Panc1 (cell line): ENCODE measurements around the gene MUC5AC.
"Not testable (repeated sequence)": the region's sequence is repeated elsewhere in the genome, so short reads cannot be mapped to it uniquely, and the experiment has no call there.

Experiments
- CTCF ChIP-seq: fragments of 450-650 bp; IDR thresholded peaks from 2 replicates; pipeline ENCODE4 v1.5.1; 2017; ENCODE audit warnings: mild to moderate bottlenecking
- POLR2AphosphoS5 ChIP-seq: IDR thresholded peaks from 2 replicates; pipeline ENCODE4 v1.6.1; 2012; ENCODE audit warnings: mild to moderate bottlenecking, low read depth, low read length, moderate library complexity
- SIN3A ChIP-seq: IDR thresholded peaks from 2 replicates; pipeline ENCODE4 v1.6.1; 2012; ENCODE audit warnings: low read depth, mild to moderate bottlenecking, low read length, moderate library complexity, borderline replicate concordance; ENCODE audit not compliant: insufficient read depth
- TCF7L2 ChIP-seq: IDR thresholded peaks from 2 replicates; pipeline ENCODE4 v1.6.1; 2011; ENCODE audit warnings: mild to moderate bottlenecking, low read depth, low read length, inconsistent platforms
- TF ChIP-seq, protein P1 (sequence below), 2 experiments: IDR thresholded peaks; 2 replicates each; pipeline ENCODE4 v1.6.1; 2011 to 2012; ENCODE audit warnings: low read depth in 2 of 2, control low read depth in 1 of 2, low read length in 1 of 2, mild to moderate bottlenecking in 1 of 2, moderate library complexity in 1 of 2; ENCODE audit not compliant: insufficient read depth in 1 of 2

DNA sequence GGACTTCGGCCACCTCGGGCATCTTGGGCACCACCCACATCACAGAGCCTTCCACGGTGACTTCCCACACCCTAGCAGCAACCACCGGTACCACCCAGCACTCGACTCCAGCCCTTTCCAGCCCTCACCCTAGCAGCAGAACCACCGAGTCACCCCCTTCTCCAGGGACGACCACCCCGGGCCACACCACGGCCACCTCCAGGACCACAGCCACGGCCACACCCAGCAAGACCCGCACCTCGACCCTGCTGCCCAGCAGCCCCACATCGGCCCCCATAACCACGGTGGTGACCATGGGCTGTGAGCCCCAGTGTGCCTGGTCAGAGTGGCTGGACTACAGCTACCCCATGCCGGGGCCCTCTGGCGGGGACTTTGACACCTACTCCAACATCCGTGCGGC is 85.8 kb downstream of the MUC5AC start:
- not testable (repeated sequence) for TF ChIP-seq CTCF, TCF7L2, POLR2AphosphoS5, SIN3A
- TF ChIP-seq, protein P1, sequence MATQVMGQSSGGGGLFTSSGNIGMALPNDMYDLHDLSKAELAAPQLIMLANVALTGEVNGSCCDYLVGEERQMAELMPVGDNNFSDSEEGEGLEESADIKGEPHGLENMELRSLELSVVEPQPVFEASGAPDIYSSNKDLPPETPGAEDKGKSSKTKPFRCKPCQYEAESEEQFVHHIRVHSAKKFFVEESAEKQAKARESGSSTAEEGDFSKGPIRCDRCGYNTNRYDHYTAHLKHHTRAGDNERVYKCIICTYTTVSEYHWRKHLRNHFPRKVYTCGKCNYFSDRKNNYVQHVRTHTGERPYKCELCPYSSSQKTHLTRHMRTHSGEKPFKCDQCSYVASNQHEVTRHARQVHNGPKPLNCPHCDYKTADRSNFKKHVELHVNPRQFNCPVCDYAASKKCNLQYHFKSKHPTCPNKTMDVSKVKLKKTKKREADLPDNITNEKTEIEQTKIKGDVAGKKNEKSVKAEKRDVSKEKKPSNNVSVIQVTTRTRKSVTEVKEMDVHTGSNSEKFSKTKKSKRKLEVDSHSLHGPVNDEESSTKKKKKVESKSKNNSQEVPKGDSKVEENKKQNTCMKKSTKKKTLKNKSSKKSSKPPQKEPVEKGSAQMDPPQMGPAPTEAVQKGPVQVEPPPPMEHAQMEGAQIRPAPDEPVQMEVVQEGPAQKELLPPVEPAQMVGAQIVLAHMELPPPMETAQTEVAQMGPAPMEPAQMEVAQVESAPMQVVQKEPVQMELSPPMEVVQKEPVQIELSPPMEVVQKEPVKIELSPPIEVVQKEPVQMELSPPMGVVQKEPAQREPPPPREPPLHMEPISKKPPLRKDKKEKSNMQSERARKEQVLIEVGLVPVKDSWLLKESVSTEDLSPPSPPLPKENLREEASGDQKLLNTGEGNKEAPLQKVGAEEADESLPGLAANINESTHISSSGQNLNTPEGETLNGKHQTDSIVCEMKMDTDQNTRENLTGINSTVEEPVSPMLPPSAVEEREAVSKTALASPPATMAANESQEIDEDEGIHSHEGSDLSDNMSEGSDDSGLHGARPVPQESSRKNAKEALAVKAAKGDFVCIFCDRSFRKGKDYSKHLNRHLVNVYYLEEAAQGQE (IDR thresholded peaks at IDR 0.05; ENCODE audit: insufficient read depth in 1 of 2, low read depth in 2 of 2, low read length in 1 of 2): not testable (repeated sequence)
